ENCODE measurements around the gene DNAJC8.

Gene DNAJC8

GRCh38 chr1:28232558-28233263 lies at the start of gene DNAJC8:
Gene DNAJC8 (minus strand): TSS chr1:28233029. CDS start chr1:28232998, 31 bp downstream.
- peak; percentile 92 for DNase-seq

GRCh38 chr1:28281608-28282425 lies 49.0 kb upstream of the DNAJC8 start:
- DNase-seq, result no peak

- no peak for DNase-seq
Observed at GRCh38 chr1:28280977-28281381, 48.1 kb upstream of the DNAJC8 start.

- no peak for DNase-seq
Observed at GRCh38 chr1:28280501-28280900, 47.7 kb upstream of the DNAJC8 start.

GRCh38 chr1:28279721-28280120 lies 46.9 kb upstream of the DNAJC8 start:
- no peak for DNase-seq

- DNase-seq, result no peak
Observed at GRCh38 chr1:28278763-28279162, 45.9 kb upstream of the DNAJC8 start.

GRCh38 chr1:28273216-28273860 lies 40.5 kb upstream of the DNAJC8 start:
- DNase-seq, result no peak

GRCh38 chr1:28272215-28272852 lies 39.5 kb upstream of the DNAJC8 start:
- DNase-seq, result no peak

- no peak for DNase-seq
Observed at GRCh38 chr1:28269529-28269928, 36.7 kb upstream of the DNAJC8 start.

- DNase-seq, result no peak
Observed at GRCh38 chr1:28267633-28268032, 34.8 kb upstream of the DNAJC8 start.

- DNase-seq, result no peak
Observed at GRCh38 chr1:28266920-28267322, 34.1 kb upstream of the DNAJC8 start.

GRCh38 chr1:28265577-28265976 lies 32.7 kb upstream of the DNAJC8 start:
- no peak for DNase-seq

GRCh38 chr1:28264897-28265296 lies 32.1 kb upstream of the DNAJC8 start:
- no peak for DNase-seq

GRCh38 chr1:28260803-28261174 lies 28.0 kb upstream of the DNAJC8 start:
- no peak for DNase-seq

- no peak for DNase-seq
Observed at GRCh38 chr1:28259934-28260802, 27.3 kb upstream of the DNAJC8 start.

- DNase-seq, result peak; percentile 98
Observed at GRCh38 chr1:28259252-28259933, 26.6 kb upstream of the DNAJC8 start, which contains the start of gene SESN2. Gene SESN2 (plus strand): TSS chr1:28259518. CDS start chr1:28259848, 330 bp downstream.

GRCh38 chr1:28258628-28259251 lies 25.9 kb upstream of the DNAJC8 start:
- no peak for DNase-seq

GRCh38 chr1:28257736-28258135 lies 24.9 kb upstream of the DNAJC8 start:
- no peak for DNase-seq

- DNase-seq, result no peak
Observed at GRCh38 chr1:28256197-28256827, 23.5 kb upstream of the DNAJC8 start.

- DNase-seq, result no peak
Observed at GRCh38 chr1:28249866-28250295, 17.1 kb upstream of the DNAJC8 start.
